Right renal cortex interstitium (tissue), 3 donors: Measurements from ENCODE around the gene ADRB1. TPM values are rescaled to one million over a fixed set of nuclear protein-coding genes. Genes with fewer than 3 reads are reported as not detected.

Source experiments
- DNase-seq, 3 donors: peaks; one replicate each; pipeline ENCODE4 v3.0.0-alpha.2; 2013; ENCODE audit warnings: low read depth in 3 of 3, low spot score in 2 of 3
- polyA plus RNA-seq, 3 donors: library from polyadenylated mRNA; unstranded; fragments of 120-200 nt; gene quantifications; one replicate each; pipeline ENCODE4 v1.2.1, GENCODE V29; 2013; ENCODE audit not compliant: insufficient read length in 3 of 3

Gene ADRB1
- polyA plus RNA-seq, 3 donors: 0.06 to 0.10 (median 0.07) TPM

- DNase-seq: no peak
These were observed 18.0 kb upstream of the ADRB1 start for GRCh38 chr10:114025611-114026130.

GRCh38 chr10:114026189-114027040, 17.3 kb upstream of the ADRB1 start:
- DNase-seq: no peak

- DNase-seq: no peak
These were observed 16.6 kb upstream of the ADRB1 start for GRCh38 chr10:114027041-114027394.

- DNase-seq: no peak
These were observed 15.7 kb upstream of the ADRB1 start for GRCh38 chr10:114027951-114028350.

GRCh38 chr10:114028425-114028824, 15.2 kb upstream of the ADRB1 start:
- no peak for DNase-seq

- no peak for DNase-seq
These were observed 14.0 kb upstream of the ADRB1 start for GRCh38 chr10:114029655-114030054.

GRCh38 chr10:114030140-114030539, 13.5 kb upstream of the ADRB1 start:
- DNase-seq: no peak

- DNase-seq: no peak
These were observed 12.3 kb upstream of the ADRB1 start for GRCh38 chr10:114031073-114031972.

GRCh38 chr10:114033566-114033965, 10.1 kb upstream of the ADRB1 start:
- no peak for DNase-seq

GRCh38 chr10:114034923-114035645, 8.6 kb upstream of the ADRB1 start:
- no peak for DNase-seq

- no peak for DNase-seq
These were observed 7.9 kb upstream of the ADRB1 start for GRCh38 chr10:114035791-114036190.

GRCh38 chr10:114038819-114039218, 4.8 kb upstream of the ADRB1 start:
- no peak for DNase-seq

GRCh38 chr10:114041166-114041565, 2.5 kb upstream of the ADRB1 start:
- DNase-seq: no peak

GRCh38 chr10:114042895-114043531, 653 bp upstream of the ADRB1 start:
- no peak for DNase-seq

- no peak for DNase-seq
These were observed 825 bp downstream of the ADRB1 start for GRCh38 chr10:114044247-114045135.

GRCh38 chr10:114045136-114046086, 1.7 kb downstream of the ADRB1 start:
- DNase-seq: no peak

GRCh38 chr10:114046087-114046458, 2.4 kb downstream of the ADRB1 start:
- no peak for DNase-seq

GRCh38 chr10:114048472-114048871, 4.8 kb downstream of the ADRB1 start:
- DNase-seq: no peak
